Measurements from ENCODE around the gene GPSM1.

Gene GPSM1

DNA sequence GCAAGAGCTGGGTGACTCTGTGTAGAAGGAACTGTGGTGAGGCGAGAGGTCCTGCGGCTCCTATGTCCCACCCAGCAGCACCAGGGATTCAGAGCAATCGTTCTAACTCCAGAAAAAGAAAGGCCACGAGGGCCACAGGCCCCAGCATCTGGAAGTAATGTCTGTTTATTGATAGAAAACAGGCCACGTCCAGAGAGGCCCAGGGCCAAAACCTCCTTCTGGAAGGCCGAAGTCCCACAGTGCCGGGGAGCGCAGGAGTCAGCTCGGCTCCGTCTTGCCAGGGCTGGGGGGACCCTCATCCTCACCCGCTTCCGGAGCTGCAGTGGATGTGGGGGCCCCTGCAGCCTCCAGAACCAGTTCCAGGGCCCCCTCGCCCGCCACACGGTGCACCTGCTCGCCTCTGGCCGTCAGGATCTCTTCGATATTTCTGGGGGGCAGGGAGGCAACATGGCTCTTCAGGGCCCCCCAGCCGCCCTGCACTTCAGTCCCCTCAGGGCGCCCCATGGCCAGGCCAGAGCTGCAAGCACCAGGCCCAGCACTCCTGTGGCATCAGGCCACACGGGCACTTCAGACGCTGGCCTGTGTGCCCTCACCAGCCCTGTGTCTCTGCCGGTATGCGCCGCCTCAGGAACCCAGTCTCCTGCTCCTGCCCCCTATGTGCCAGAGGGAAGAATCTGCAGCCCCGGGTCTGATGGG lies 34.6 kb downstream of the GPSM1 start:
- DNase-seq, result no peak

GRCh38 chr9:136362450-136362784 lies 35.1 kb downstream of the GPSM1 start:
- DNase-seq, result no peak

GRCh38 chr9:136363106-136363948 lies 36.0 kb downstream of the GPSM1 start, which contains the start of gene DNLZ:
DNLZ (minus strand) TSS chr9:136363744; CDS start chr9:136363714, 30 bp downstream.
- peak; percentile 49 to 95 (median 90) for DNase-seq

DNA sequence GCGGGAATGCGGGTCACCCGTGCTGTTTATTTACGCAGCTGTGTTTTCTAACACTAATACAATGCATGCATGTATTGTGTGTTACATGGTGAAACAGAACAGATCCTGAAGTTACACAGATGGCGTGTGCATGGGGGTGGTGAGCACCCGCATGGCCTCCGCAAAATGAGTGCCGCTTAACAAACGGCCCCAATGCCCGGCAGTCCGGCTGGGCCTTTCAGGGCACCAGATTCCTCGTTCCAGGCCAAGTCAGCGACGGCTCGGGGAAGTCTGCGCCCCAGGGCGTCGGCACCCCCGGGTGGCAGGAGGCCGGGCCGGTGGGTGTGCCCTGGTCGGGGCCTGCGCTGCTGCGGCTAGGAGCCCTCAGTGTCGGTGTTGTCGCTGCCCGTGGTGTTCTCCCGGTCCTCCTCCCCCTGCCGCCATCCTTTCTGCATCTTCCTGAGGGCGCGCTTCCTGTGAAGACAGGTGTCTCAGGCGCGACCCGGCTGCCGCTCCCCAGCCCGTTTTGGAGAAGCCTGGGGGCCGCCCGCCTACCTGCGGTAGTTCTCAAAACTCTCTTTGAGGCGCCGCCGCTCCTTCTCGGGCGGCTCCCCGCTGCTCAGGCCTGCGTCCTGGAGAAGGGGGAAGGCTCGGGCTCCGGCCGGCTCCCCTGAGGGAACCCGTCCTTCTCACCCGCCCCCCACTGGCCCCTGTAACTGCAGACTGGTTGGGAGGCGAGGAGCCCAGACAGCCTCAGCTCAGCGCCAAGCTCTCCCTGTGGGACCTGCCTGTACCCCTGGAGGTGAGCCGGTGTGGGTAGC lies 36.8 kb downstream of the GPSM1 start:
- DNase-seq, result no peak

DNA sequence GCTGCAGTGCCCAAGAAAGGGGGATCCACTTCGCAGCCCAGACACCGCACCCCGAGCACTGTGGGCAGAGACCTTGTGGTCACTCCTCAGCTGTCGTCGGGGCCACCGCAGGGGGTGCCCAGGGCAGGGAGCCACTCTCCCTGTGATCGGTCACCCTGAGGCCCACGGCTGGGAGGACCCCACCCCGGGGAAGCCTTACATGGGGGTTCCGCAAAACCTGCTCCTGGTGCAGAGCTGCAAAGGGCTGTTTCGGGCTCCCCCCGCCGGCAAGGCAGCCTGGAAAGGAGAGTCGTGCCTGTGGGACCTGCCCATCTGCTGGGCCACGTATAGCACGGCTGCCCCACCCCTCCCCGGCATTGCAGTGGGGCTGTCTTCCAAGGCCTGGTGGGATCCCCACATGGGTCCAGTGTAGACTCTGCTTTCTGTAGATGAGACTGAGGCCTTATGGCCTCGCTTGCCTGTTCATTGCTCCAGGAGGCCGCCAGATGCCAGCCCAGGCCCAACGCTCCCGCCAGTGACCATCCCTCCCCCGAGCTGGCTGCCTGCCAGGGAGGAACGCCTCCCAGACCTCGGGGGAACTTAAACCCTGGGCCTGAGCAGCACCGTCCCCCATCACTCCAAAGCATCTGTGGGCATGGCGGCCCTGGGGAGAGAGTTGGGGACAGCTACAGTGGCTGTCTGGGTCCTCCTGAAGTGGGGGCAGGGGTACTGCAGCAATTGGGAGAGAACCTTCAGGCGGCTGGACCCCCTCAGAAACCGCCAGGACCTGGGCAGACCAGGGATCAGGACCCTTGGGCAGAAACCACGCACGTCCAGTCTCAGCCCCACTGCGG lies 37.8 kb downstream of the GPSM1 start:
- no peak for DNase-seq

- peak in 2 of 14 donors; percentile 10 to 17 for DNase-seq
Measured at GRCh38 chr9:136365775-136366222, 38.5 kb downstream of the GPSM1 start.

DNA sequence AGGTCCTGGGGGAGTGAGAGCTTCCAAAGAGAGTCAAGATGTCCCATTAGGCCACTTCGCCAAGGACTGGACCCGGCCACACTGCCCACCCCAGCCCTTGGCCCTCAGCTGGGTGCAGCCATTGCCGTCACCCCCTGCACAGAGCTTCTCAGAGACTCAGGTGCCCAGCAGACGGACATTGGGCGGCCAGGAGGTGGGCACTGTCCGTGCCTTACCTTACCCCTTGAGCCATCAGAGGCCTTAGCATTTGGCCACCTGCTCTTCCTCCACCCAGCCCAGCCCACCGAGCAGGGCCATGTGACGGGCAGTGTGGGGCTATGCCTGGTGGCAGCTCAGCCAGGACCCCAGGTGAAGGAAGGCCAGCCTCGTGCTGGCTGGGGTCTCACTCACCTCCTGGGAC lies 39.5 kb downstream of the GPSM1 start:
- no peak for DNase-seq

GRCh38 chr9:136367296-136368145 lies 40.2 kb downstream of the GPSM1 start:
- no peak for DNase-seq

DNA sequence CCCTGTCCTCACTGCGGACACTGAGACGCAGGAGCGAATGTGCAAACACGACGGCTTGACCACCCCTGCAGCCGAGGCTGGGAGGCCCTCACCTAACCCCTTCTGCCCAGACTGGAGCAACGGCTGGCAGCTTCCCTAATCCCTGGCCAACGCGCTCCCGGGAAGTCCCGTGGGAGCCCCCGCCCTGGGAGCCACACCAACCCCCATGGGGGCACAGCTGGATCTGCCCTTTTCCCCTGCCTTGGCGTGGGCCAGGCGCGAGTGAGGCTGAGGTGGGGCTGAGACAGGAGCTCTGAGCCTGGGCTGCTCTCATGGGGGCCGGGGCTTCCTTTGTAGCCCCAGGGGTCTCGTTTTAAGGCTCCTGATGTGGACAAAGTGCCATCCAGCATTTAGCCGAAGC lies 40.9 kb downstream of the GPSM1 start:
- DNase-seq, result no peak

DNA sequence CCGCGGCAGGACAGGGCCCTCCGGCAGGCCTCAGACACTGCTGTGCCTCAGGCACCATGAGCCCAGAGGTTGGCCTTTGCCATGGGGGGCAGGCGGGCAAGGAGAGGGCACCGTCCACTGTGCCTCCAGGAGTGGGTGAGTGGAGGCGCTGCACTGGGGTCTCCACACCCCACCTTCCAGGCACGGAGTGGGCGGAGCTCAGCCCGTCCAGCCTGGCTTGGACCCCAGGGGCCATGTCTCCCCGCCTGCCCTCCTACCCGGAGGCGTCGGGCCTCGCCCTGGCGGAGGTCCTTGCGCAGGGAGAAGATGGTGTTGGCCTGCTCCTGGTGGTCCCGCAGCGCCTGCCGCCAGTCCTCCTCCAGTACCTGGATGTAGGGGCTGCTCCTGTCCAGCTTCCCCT lies 42.7 kb downstream of the GPSM1 start:
- no peak for DNase-seq

- no peak for DNase-seq
Measured at GRCh38 chr9:136370687-136371532, 43.6 kb downstream of the GPSM1 start.

DNA sequence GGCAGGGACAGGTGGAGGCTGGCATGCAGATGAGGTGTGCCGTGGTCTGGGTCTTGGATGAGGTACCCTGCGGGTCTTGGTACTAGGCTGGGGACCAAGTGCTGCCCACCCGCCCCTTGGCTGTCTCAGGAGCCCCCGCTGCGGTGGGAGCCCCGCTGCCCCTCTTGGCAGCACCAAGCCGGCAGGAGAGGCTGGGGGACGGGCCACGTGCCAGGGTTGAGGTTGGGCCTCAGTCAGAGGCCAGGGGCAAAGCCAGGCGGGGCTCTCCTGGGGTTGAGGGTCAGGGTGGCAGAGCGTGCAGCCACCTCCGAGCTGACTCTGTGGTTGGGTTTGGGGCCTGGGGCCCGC lies 44.2 kb downstream of the GPSM1 start:
- no peak for DNase-seq

GRCh38 chr9:136372006-136372405 lies 44.7 kb downstream of the GPSM1 start:
- DNase-seq, result no peak

DNA sequence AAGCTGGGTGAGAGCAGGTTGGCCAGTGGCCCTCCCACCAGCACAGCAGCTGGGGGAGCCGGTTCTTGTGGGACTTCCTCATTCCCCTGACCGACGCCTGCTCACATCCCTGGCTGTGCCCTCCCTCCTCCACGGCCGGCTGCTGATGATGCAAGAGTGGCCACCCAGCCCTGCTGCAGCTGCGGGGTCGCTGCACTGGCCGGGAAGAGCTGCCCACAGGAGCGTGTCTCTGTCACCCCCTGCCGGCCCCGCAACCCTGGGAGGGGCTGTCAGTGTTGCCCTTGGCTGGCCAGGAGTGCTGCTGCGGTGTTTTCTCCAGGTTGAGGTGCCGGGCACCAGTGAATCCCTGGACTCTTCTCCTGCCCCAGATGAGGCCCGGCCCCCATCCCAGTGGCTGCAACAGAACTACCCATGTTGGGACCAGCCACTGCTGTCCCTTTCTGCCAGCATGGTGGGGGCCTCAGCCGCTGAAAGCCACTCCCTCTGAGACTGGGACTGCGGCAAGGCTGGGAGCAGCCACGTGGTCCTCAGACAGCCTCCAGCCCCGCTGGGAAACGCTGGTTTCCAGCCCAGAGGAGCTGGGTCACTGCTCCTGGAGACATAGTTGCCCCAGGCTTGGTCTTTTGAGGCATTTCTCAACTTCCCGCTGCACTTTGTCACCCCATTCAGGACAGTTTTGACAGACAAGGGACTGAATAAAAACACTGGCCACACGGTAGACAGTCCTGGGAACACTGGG lies 45.4 kb downstream of the GPSM1 start:
- peak in 7 of 14 donors; percentile 12 to 61 (median 49) for DNase-seq

- peak in 8 of 14 donors; percentile 11 to 63 (median 53) for DNase-seq
Measured at GRCh38 chr9:136373300-136374182, 46.2 kb downstream of the GPSM1 start, which contains the start of gene CARD9. CARD9 (minus strand) TSS chr9:136373669; CDS start chr9:136372078, 1,591 bp downstream.

- no peak for DNase-seq
Measured at GRCh38 chr9:136374183-136374575, 46.8 kb downstream of the GPSM1 start.

DNA sequence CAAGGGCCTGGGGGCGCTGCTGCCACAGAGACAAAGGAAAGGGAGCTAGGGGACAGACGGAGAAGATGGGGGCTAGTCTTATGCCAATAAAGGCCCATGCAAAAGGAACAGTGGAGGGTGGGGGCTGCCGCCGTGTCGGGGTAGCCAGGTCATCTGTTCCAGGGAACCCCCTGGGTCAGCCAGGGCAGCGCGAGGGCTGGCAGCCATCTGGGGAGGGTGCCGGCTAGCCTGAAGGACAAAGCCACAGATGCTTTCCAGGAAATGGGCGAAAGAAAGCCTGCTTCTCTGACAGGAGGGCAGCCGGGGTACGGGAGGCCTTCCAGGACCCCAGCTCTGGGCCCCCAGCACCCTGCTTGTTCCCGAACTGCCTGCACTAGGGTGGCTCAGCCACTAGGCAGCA lies 47.8 kb downstream of the GPSM1 start:
- no peak for DNase-seq

- DNase-seq, result no peak
Measured at GRCh38 chr9:136376457-136376856, 49.1 kb downstream of the GPSM1 start.

All from C1 segment of cervical spinal cord (tissue), 14 donors.